GM23338 (cell line): Measurements from ENCODE around the gene AHNAK. TPM values are rescaled to one million over a fixed set of nuclear protein-coding genes. Genes with fewer than 3 reads are reported as not detected.

Experiments
- ATAC-seq: fragments of 200-7000 bp; cut with Tn5 transposase; 3 replicates; pipeline ENCODE4 v1.9.1; 2020
- DNase-seq: peaks from one replicate; pipeline ENCODE4 v3.0.0-alpha.2; 2015; ENCODE audit warnings: low spot score
- H2AFZ ChIP-seq: fragments of 200-600 bp; sonication (generic); 2 replicates; pipeline ENCODE4 v1.8.0; 2016; ENCODE audit warnings: antibody characterized with exemption, mild to moderate bottlenecking, moderate library complexity
- H3F3A ChIP-seq: fragments of 200-600 bp; sonication (generic); replicated peaks from 2 replicates; pipeline ENCODE4 v1.8.0; 2017; ENCODE audit warnings: antibody characterized with exemption, mixed run types, low read depth
- H3K27ac ChIP-seq: fragments of 200-600 bp; sonication (generic); 2 replicates; pipeline ENCODE4 v1.6.1; 2016; ENCODE audit warnings: low read depth
- H3K27me3 ChIP-seq: fragments of 200-600 bp; sonication (generic); 2 replicates; pipeline ENCODE4 v1.8.0; 2016; ENCODE audit warnings: mild to moderate bottlenecking, mixed run types, moderate library complexity; ENCODE audit not compliant: insufficient read depth
- H3K36me3 ChIP-seq: fragments of 200-600 bp; sonication (generic); 2 replicates; pipeline ENCODE4 v1.8.0; 2016; ENCODE audit warnings: mild to moderate bottlenecking; ENCODE audit not compliant: insufficient read depth
- H3K4me1 ChIP-seq: fragments of 200-600 bp; sonication (generic); 2 replicates; pipeline ENCODE4 v1.8.0; 2016; ENCODE audit warnings: mild to moderate bottlenecking, moderate library complexity; ENCODE audit not compliant: insufficient read depth
- H3K4me2 ChIP-seq: fragments of 200-600 bp; sonication (generic); 2 replicates; pipeline ENCODE4 v1.7.1; 2017; ENCODE audit warnings: mixed run types
- H3K4me3 ChIP-seq: fragments of 200-600 bp; sonication (generic); 2 replicates; pipeline ENCODE4 v1.6.1; 2016; ENCODE audit warnings: mixed run types
- H3K79me2 ChIP-seq: fragments of 200-600 bp; sonication (generic); replicated peaks from 2 replicates; pipeline ENCODE4 v1.8.0; 2017; ENCODE audit warnings: mild to moderate bottlenecking; ENCODE audit not compliant: insufficient read depth
- H3K9me2 ChIP-seq: fragments of 200-600 bp; sonication (generic); 2 replicates; pipeline ENCODE4 v1.8.0; 2017; ENCODE audit not compliant: insufficient read depth
- H4K20me1 ChIP-seq: fragments of 200-600 bp; sonication (generic); replicated peaks from 2 replicates; pipeline ENCODE4 v1.8.0; 2017; ENCODE audit warnings: mild to moderate bottlenecking; ENCODE audit not compliant: insufficient read depth
- H3K27ac Mint-ChIP-seq: 2 replicates; pipeline ENCODE4 v1.8.0; 2020; ENCODE audit warnings: inconsistent platforms, mild to moderate bottlenecking, moderate library complexity, mixed read lengths
- H3K27me3 Mint-ChIP-seq: 3 replicates; pipeline ENCODE4 v1.8.0; 2022; ENCODE audit warnings: low read depth, mild to moderate bottlenecking, moderate library complexity, mixed read lengths, inconsistent platforms; ENCODE audit not compliant: insufficient read depth, poor library complexity
- H3K36me3 Mint-ChIP-seq: 3 replicates; pipeline ENCODE4 v1.8.0; 2021; ENCODE audit warnings: low read depth, mild to moderate bottlenecking, inconsistent platforms, moderate library complexity, mixed read lengths
- H3K4me1 Mint-ChIP-seq: 3 replicates; pipeline ENCODE4 v1.8.0; 2020; ENCODE audit warnings: mild to moderate bottlenecking, inconsistent platforms, mixed read lengths
- H3K4me3 Mint-ChIP-seq: 3 replicates; pipeline ENCODE4 v1.8.0; 2021; ENCODE audit warnings: moderate library complexity, mild to moderate bottlenecking, inconsistent platforms, mixed read lengths
- H3K9me3 Mint-ChIP-seq: 3 replicates; pipeline ENCODE4 v1.8.0; 2020; ENCODE audit warnings: moderate library complexity, mild to moderate bottlenecking, inconsistent platforms, mixed read lengths
- EZH2 ChIP-seq: fragments of 200-600 bp; sonication (generic); IDR thresholded peaks from one replicate; pipeline ENCODE4 v1.8.0; 2017; ENCODE audit warnings: antibody characterized with exemption, mild to moderate bottlenecking, low read depth; ENCODE audit not compliant: unreplicated experiment
- EZH2phosphoT487 ChIP-seq: fragments of 200-600 bp; sonication (generic); IDR thresholded peaks from one replicate; pipeline ENCODE4 v1.8.1; 2018; ENCODE audit warnings: antibody characterized with exemption; ENCODE audit not compliant: unreplicated experiment
- NANOG ChIP-seq: IDR thresholded peaks from 2 replicates; pipeline ENCODE4 v1.6.1; 2016; ENCODE audit warnings: antibody characterized with exemption, borderline replicate concordance
- POLR2AphosphoS5 ChIP-seq: IDR thresholded peaks from 2 replicates; pipeline ENCODE4 v1.6.1; 2016; ENCODE audit warnings: antibody characterized with exemption, low read depth
- STAT1 ChIP-seq: IDR thresholded peaks from one replicate; pipeline ENCODE4 v1.6.1; 2016; ENCODE audit warnings: antibody characterized with exemption; ENCODE audit not compliant: unreplicated experiment
- ZNF331 ChIP-seq: fragments of 250-450 bp; sonication (Bioruptor Pico); IDR thresholded peaks from 2 replicates; pipeline ENCODE4 v1.5.0; 2020; ENCODE audit warnings: low read depth, mild to moderate bottlenecking, moderate library complexity
- ZNF462 ChIP-seq: fragments of 250-450 bp; sonication (Bioruptor Pico); IDR thresholded peaks from 2 replicates; pipeline ENCODE4 v1.5.0; 2020; ENCODE audit warnings: mild to moderate bottlenecking, moderate library complexity
- polyA plus RNA-seq: library from polyadenylated mRNA; unstranded; fragments of >200 nt; fragmentation: Nextera tagmentation; extraction: Ambion mirVana; gene quantifications from 2 replicates; pipeline ENCODE4 v1.2.1, GENCODE V29; 2016
- total RNA-seq: library from RNA; depleted of rRNA; stranded (reverse); fragments of >200 nt; shearing (Covaris generic); gene quantifications from 2 replicates; pipeline ENCODE4 v1.2.3, GENCODE V29; 2014
- TF ChIP-seq, protein P1 (sequence below): IDR thresholded peaks from 2 replicates; pipeline ENCODE4 v1.6.1; 2016; ENCODE audit warnings: antibody characterized with exemption
- TF ChIP-seq, protein P2 (sequence below): IDR thresholded peaks from one replicate; pipeline ENCODE4 v1.6.1; 2018; ENCODE audit warnings: antibody characterized with exemption; ENCODE audit not compliant: unreplicated experiment

The AHNAK gene
- total and polyA plus RNA-seq, 2 experiments from 2014 or later = 0.91 to 2.1 TPM

DNA sequence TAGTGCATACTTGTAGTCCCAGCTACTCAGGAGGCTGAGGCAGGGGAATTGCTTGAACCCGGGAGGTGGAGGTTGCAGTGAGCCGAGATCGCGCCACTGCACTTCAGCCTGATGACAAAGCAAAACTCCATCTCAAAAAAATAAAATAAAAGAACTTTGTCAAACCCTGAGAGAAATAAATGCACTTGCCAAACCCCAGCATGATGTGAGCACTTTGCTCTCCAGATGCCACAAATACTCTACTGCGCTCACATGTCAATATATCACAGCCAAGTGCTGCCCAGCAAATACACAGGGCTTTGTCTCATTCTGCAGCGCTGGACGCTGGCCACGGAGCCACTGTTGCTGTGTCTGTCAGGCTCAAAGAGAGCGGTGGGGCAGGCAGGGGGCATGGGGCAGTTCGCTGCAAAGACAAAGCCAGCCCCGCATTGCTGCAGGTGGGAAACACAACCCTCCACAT is 45.1 kb downstream of the AHNAK start:
- H3K4me1 Mint-ChIP-seq = peaks cover 46% of the 10 kb centered on the region
- ATAC-seq (no peak), DNase-seq (no peak)
- Histone ChIP-seq H3K4me2 (no peak overlapping the region), H4K20me1 (no peaks in the 10 kb centered on the region), H3K9me2 (no peaks in the 10 kb centered on the region), H3K4me1 (peaks cover 28% of the 10 kb centered on the region), H3K36me3 (no peaks in the 10 kb centered on the region), H3K4me3 (no peak overlapping the region), H3F3A (no peaks in the 10 kb centered on the region; the same call in 1 of the 2 replicates), H3K27ac (no peak overlapping the region), H3K27me3 (peaks cover 18% of the 10 kb centered on the region), H3K79me2 (no peaks in the 10 kb centered on the region), H2AFZ (peak overlapping the region; percentile 87)
- peak overlapping the region; percentile 79; the same call in 1 of the 2 replicates for H3K27ac Mint-ChIP-seq
- H3K9me3 Mint-ChIP-seq = no peaks in the 10 kb centered on the region
- TF ChIP-seq POLR2AphosphoS5 = no peak
- peaks cover 17% of the 10 kb centered on the region for H3K27me3 Mint-ChIP-seq
- no peak overlapping the region for H3K4me3 Mint-ChIP-seq
- H3K36me3 Mint-ChIP-seq = no peaks in the 10 kb centered on the region

DNA sequence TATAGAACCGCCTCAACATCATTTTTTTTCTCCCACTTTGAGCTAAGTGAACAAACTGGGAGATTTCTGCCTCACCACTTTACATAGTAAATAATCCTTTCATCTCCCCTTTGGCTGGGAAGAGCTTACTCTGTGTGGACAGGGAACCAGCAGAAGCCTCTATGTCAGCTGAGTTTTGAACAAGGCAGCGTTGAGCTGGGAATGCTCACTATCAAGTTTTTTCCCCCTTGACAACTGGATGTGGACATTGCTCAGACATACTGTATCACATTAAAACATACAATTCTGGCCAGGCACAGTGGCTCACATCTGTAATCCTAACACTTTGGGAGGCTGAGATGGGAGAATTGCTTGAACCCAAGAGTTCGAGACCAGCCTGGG is 46.0 kb downstream of the AHNAK start:
- peaks cover 9% of the 10 kb centered on the region for H3K27me3 ChIP-seq
- peaks cover 44% of the 10 kb centered on the region for H3K4me1 Mint-ChIP-seq
- H3K27me3 Mint-ChIP-seq = peaks cover 13% of the 10 kb centered on the region
- no peaks in the 10 kb centered on the region for H3K9me3 Mint-ChIP-seq
- H3K4me1 ChIP-seq = peaks cover 26% of the 10 kb centered on the region
- H3K9me2 ChIP-seq = no peaks in the 10 kb centered on the region
- no peaks in the 10 kb centered on the region for H3K36me3 ChIP-seq
- H3F3A ChIP-seq = no peaks in the 10 kb centered on the region; the same call in 1 of the 2 replicates
- ATAC-seq (no peak), DNase-seq (no peak)
- H2AFZ ChIP-seq = 0 out of 2 replicates have a peak overlapping the region, but pooled peaks have one; percentile 0
- H3K27ac ChIP-seq = no peak overlapping the region
- no peaks in the 10 kb centered on the region for H3K79me2 ChIP-seq
- H4K20me1 ChIP-seq = no peaks in the 10 kb centered on the region
- no peak overlapping the region for H3K4me3 Mint-ChIP-seq
- peak overlapping the region; percentile 46; the same call in 1 of the 2 replicates for H3K27ac Mint-ChIP-seq
- H3K4me2 ChIP-seq = no peak overlapping the region
- H3K36me3 Mint-ChIP-seq = no peaks in the 10 kb centered on the region
- no peak overlapping the region for H3K4me3 ChIP-seq
- no peak for TF ChIP-seq ZNF462 (CRISPR knock-in tag)
- TF ChIP-seq EZH2 = no peak
- TF ChIP-seq STAT1 = no peak
- no peak for TF ChIP-seq NANOG
- TF ChIP-seq ZNF331 (CRISPR knock-in tag) = no peak
- TF ChIP-seq, protein P1, sequence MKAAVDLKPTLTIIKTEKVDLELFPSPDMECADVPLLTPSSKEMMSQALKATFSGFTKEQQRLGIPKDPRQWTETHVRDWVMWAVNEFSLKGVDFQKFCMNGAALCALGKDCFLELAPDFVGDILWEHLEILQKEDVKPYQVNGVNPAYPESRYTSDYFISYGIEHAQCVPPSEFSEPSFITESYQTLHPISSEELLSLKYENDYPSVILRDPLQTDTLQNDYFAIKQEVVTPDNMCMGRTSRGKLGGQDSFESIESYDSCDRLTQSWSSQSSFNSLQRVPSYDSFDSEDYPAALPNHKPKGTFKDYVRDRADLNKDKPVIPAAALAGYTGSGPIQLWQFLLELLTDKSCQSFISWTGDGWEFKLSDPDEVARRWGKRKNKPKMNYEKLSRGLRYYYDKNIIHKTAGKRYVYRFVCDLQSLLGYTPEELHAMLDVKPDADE = no peak
- TF ChIP-seq, protein P2, sequence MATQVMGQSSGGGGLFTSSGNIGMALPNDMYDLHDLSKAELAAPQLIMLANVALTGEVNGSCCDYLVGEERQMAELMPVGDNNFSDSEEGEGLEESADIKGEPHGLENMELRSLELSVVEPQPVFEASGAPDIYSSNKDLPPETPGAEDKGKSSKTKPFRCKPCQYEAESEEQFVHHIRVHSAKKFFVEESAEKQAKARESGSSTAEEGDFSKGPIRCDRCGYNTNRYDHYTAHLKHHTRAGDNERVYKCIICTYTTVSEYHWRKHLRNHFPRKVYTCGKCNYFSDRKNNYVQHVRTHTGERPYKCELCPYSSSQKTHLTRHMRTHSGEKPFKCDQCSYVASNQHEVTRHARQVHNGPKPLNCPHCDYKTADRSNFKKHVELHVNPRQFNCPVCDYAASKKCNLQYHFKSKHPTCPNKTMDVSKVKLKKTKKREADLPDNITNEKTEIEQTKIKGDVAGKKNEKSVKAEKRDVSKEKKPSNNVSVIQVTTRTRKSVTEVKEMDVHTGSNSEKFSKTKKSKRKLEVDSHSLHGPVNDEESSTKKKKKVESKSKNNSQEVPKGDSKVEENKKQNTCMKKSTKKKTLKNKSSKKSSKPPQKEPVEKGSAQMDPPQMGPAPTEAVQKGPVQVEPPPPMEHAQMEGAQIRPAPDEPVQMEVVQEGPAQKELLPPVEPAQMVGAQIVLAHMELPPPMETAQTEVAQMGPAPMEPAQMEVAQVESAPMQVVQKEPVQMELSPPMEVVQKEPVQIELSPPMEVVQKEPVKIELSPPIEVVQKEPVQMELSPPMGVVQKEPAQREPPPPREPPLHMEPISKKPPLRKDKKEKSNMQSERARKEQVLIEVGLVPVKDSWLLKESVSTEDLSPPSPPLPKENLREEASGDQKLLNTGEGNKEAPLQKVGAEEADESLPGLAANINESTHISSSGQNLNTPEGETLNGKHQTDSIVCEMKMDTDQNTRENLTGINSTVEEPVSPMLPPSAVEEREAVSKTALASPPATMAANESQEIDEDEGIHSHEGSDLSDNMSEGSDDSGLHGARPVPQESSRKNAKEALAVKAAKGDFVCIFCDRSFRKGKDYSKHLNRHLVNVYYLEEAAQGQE = no peak
- TF ChIP-seq EZH2phosphoT487 = no peak
